H9 (cell line): ENCODE data around the gene OXCT1. TPM values are rescaled to one million over a fixed set of nuclear protein-coding genes. Genes with fewer than 3 reads are reported as not detected.

Experiments
- DNase-seq: peaks from one replicate; pipeline ENCODE4 v3.0.0-alpha.2; 2017
- H2AFZ ChIP-seq: one replicate; pipeline ENCODE4 v1.6.1; 2013; ENCODE audit warnings: mild to moderate bottlenecking, low read length, control low read depth, moderate library complexity
- H2AK5ac ChIP-seq: 2 replicates; pipeline ENCODE4 v1.6.1; 2013; ENCODE audit warnings: low read length, control low read depth, mixed read lengths; ENCODE audit not compliant: insufficient read length
- H2BK120ac ChIP-seq: one replicate; pipeline ENCODE4 v1.6.1; 2013; ENCODE audit warnings: low read depth, mild to moderate bottlenecking, low read length, control low read depth, inconsistent platforms; ENCODE audit not compliant: poor library complexity, severe bottlenecking
- H2BK12ac ChIP-seq: 2 replicates; pipeline ENCODE4 v1.6.1; 2013; ENCODE audit warnings: low read length, control low read depth, mixed read lengths, low read depth; ENCODE audit not compliant: insufficient read length
- H2BK15ac ChIP-seq: 2 replicates; pipeline ENCODE4 v1.6.1; 2013; ENCODE audit warnings: low read depth, low read length, control low read depth
- H2BK20ac ChIP-seq: one replicate; pipeline ENCODE4 v1.6.1; 2013; ENCODE audit warnings: low read depth, mild to moderate bottlenecking, low read length, control low read depth, inconsistent platforms; ENCODE audit not compliant: poor library complexity, severe bottlenecking
- H2BK5ac ChIP-seq: 2 replicates; pipeline ENCODE4 v1.6.1; 2013; ENCODE audit warnings: low read length, control low read depth, mixed read lengths; ENCODE audit not compliant: insufficient read length
- H3K14ac ChIP-seq: 2 replicates; pipeline ENCODE4 v1.6.1; 2013; ENCODE audit warnings: low read length, control low read depth; ENCODE audit not compliant: insufficient read depth
- H3K18ac ChIP-seq: 2 replicates; pipeline ENCODE4 v1.6.1; 2013; ENCODE audit warnings: low read depth, mild to moderate bottlenecking, mixed read lengths, low read length, control low read depth; ENCODE audit not compliant: insufficient read length
- H3K23ac ChIP-seq: 2 replicates; pipeline ENCODE4 v1.6.1; 2013; ENCODE audit warnings: low read length, control low read depth, mixed read lengths, low read depth; ENCODE audit not compliant: insufficient read length
- H3K23me2 ChIP-seq: 2 replicates; pipeline ENCODE4 v1.6.1; 2013; ENCODE audit warnings: low read depth, mild to moderate bottlenecking, mixed read lengths, low read length, control low read depth; ENCODE audit not compliant: insufficient read length, poor library complexity, severe bottlenecking
- H3K27ac ChIP-seq: 2 replicates; pipeline ENCODE4 v1.5.1; 2013; ENCODE audit warnings: low read length, control low read depth, mixed read lengths, low read depth; ENCODE audit not compliant: insufficient read length
- H3K27me3 ChIP-seq: 2 replicates; pipeline ENCODE4 v1.6.1; 2013; ENCODE audit warnings: low read length, control low read depth, inconsistent platforms; ENCODE audit not compliant: insufficient read depth
- H3K4ac ChIP-seq: 2 replicates; pipeline ENCODE4 v1.6.1; 2013; ENCODE audit warnings: low read depth, mild to moderate bottlenecking, control low read depth, inconsistent platforms, low read length, moderate library complexity
- H3K4me1 ChIP-seq: 2 replicates; pipeline ENCODE4 v1.6.1; 2013; ENCODE audit warnings: low read length, control low read depth, inconsistent platforms; ENCODE audit not compliant: insufficient read depth
- H3K4me2 ChIP-seq: 2 replicates; pipeline ENCODE4 v1.6.1; 2013; ENCODE audit warnings: low read length, control low read depth, mixed read lengths; ENCODE audit not compliant: insufficient read length, insufficient read depth
- H3K56ac ChIP-seq: 2 replicates; pipeline ENCODE4 v1.6.1; 2013; ENCODE audit warnings: low read depth, mild to moderate bottlenecking, mixed read lengths, low read length, control low read depth; ENCODE audit not compliant: insufficient read length
- H3K79me1 ChIP-seq: 2 replicates; pipeline ENCODE4 v1.6.1; 2013; ENCODE audit warnings: low read depth, mild to moderate bottlenecking, moderate library complexity, low read length, control low read depth, inconsistent platforms; ENCODE audit not compliant: insufficient read depth, poor library complexity, severe bottlenecking
- H3K79me2 ChIP-seq: 2 replicates; pipeline ENCODE4 v1.6.1; 2013; ENCODE audit warnings: low read length, control low read depth, inconsistent platforms; ENCODE audit not compliant: insufficient read depth
- H3K9ac ChIP-seq: 2 replicates; pipeline ENCODE4 v1.6.1; 2013; ENCODE audit warnings: low read length, control low read depth, mixed read lengths; ENCODE audit not compliant: insufficient read length; ENCODE audit errors: extremely low read depth
- H3K9me3 ChIP-seq: one replicate; pipeline ENCODE4 v1.6.1; 2013; ENCODE audit warnings: low read depth, low read length, inconsistent platforms; ENCODE audit not compliant: control insufficient read depth
- H3T11ph ChIP-seq: one replicate; pipeline ENCODE4 v1.6.1; 2013; ENCODE audit warnings: mild to moderate bottlenecking, low read length, control low read depth, inconsistent platforms
- H4K20me1 ChIP-seq: one replicate; pipeline ENCODE4 v1.6.1; 2013; ENCODE audit not compliant: control insufficient read depth, insufficient read length, insufficient read depth
- H4K5ac ChIP-seq: 2 replicates; pipeline ENCODE4 v1.6.1; 2013; ENCODE audit warnings: low read depth, mild to moderate bottlenecking, mixed read lengths, low read length, control low read depth; ENCODE audit not compliant: insufficient read length
- H4K8ac ChIP-seq: replicated peaks from 2 replicates; pipeline ENCODE4 v1.6.1; 2013; ENCODE audit warnings: low read length, control low read depth, mixed read lengths, low read depth; ENCODE audit not compliant: insufficient read length
- H4K91ac ChIP-seq: 2 replicates; pipeline ENCODE4 v1.6.1; 2013; ENCODE audit warnings: low read depth, mild to moderate bottlenecking, moderate library complexity, mixed read lengths, low read length, control low read depth; ENCODE audit not compliant: insufficient read length
- H3K27ac Mint-ChIP-seq, 3 experiments: 2 replicates in 2 of 3; 3 replicates in 1 of 3; pipeline ENCODE4 v1.8.0; 2020 to 2021; ENCODE audit warnings: mixed read lengths in 3 of 3, mild to moderate bottlenecking in 1 of 3, moderate library complexity in 1 of 3
- H3K27me3 Mint-ChIP-seq: 2 replicates; pipeline ENCODE4 v1.8.0; 2021; ENCODE audit warnings: low read depth, mild to moderate bottlenecking, moderate library complexity, mixed read lengths
- H3K36me3 Mint-ChIP-seq, 3 experiments: 2 replicates in 2 of 3; 3 replicates in 1 of 3; pipeline ENCODE4 v1.8.0; 2020 to 2021; ENCODE audit warnings: low read depth in 3 of 3, mixed read lengths in 3 of 3; ENCODE audit not compliant: insufficient read depth in 1 of 3
- H3K4me1 Mint-ChIP-seq, 2 experiments: 2 replicates each; pipeline ENCODE4 v1.8.0; 2020; ENCODE audit warnings: mixed read lengths in 2 of 2
- H3K4me3 Mint-ChIP-seq, 2 experiments: 2 replicates in 1 of 2; 3 replicates in 1 of 2; pipeline ENCODE4 v1.8.0; 2020 to 2021; ENCODE audit warnings: mild to moderate bottlenecking in 2 of 2, mixed read lengths in 2 of 2, moderate library complexity in 1 of 2
- H3K9me3 Mint-ChIP-seq, 2 experiments: 2 replicates in 1 of 2; 3 replicates in 1 of 2; pipeline ENCODE4 v1.8.0; 2020; ENCODE audit warnings: mild to moderate bottlenecking in 2 of 2, mixed read lengths in 2 of 2, moderate library complexity in 1 of 2
- CTCF ChIP-seq: fragments of 200-600 bp; sonication (generic); conservative IDR thresholded peaks from 3 replicates; pipeline ENCODE4 v1.8.0; 2021; ENCODE audit warnings: antibody characterized with exemption, mild to moderate bottlenecking
- total RNA-seq: library from RNA; stranded (reverse); gene quantifications from 2 replicates; pipeline ENCODE4 v1.2.1, GENCODE V29; 2021

OXCT1 gene
- total RNA-seq, 1 experiment from 2014 or later: 25.6 TPM

- no peak overlapping the region for H3K14ac ChIP-seq
- Mint-ChIP-seq H3K4me1 (peaks cover 0 to 5% of the 10 kb centered on the region in 2 experiments; a peak in 3 of 4 replicates), H3K9me3 (no peaks in the 10 kb centered on the region; a peak in 1 of 5 replicates), H3K36me3 (no peaks in the 10 kb centered on the region), H3K4me3 (no peak overlapping the region), H3K27me3 (no peaks in the 10 kb centered on the region), H3K27ac (no peak overlapping the region)
- no peak overlapping the region for H3K4me2 ChIP-seq
- no peak overlapping the region for H2AFZ ChIP-seq
- H3K9ac ChIP-seq: no peak overlapping the region
- no peak overlapping the region for H3K27ac ChIP-seq
- no peaks in the 10 kb centered on the region for H3K79me2 ChIP-seq
- no peak for TF ChIP-seq CTCF
- no peak overlapping the region for H3K18ac ChIP-seq
- H3K27me3 ChIP-seq: no peaks in the 10 kb centered on the region
- H3K4ac ChIP-seq: no peak overlapping the region
- no peak overlapping the region for H2BK20ac ChIP-seq
- H4K5ac ChIP-seq: no peak overlapping the region
- H2BK15ac ChIP-seq: no peak overlapping the region
- no peak overlapping the region for H3K23ac ChIP-seq
- H4K8ac ChIP-seq: no peak overlapping the region
- H2BK5ac ChIP-seq: no peak overlapping the region
- no peak overlapping the region for H3K56ac ChIP-seq
- H3K79me1 ChIP-seq: no peaks in the 10 kb centered on the region
- H4K91ac ChIP-seq: no peak overlapping the region
- DNase-seq: no peak
- no peaks in the 10 kb centered on the region for H3K9me3 ChIP-seq
- H3T11ph ChIP-seq: no peak overlapping the region
- no peak overlapping the region for H2BK12ac ChIP-seq
- H2AK5ac ChIP-seq: no peak overlapping the region
- H3K4me1 ChIP-seq: no peaks in the 10 kb centered on the region
- no peaks in the 10 kb centered on the region for H3K23me2 ChIP-seq
- H4K20me1 ChIP-seq: no peaks in the 10 kb centered on the region
- H2BK120ac ChIP-seq: no peak overlapping the region
Observed at GRCh38 chr5:41686191-41686590, 184.0 kb downstream of the OXCT1 start.
